Ishikawa (cell line): ENCODE results near the gene AFG3L2.

ENCODE experiments used
- CREB1 ChIP-seq: IDR thresholded peaks from 2 replicates; pipeline ENCODE4 v1.6.1; 2012; ENCODE audit warnings: low read depth
- EP300 ChIP-seq: IDR thresholded peaks from 2 replicates; pipeline ENCODE4 v1.6.1; 2012; ENCODE audit warnings: borderline replicate concordance
- FOXM1 ChIP-seq: IDR thresholded peaks from 2 replicates; pipeline ENCODE4 v1.6.1; 2012; ENCODE audit warnings: low read depth, borderline replicate concordance
- MAX ChIP-seq: IDR thresholded peaks from 2 replicates; pipeline ENCODE4 v1.6.1; 2012
- NFIC ChIP-seq: IDR thresholded peaks from 2 replicates; pipeline ENCODE4 v1.6.1; 2012
- TAF1 ChIP-seq: IDR thresholded peaks from 2 replicates; pipeline ENCODE4 v1.6.1; 2012; ENCODE audit warnings: low read depth, mild to moderate bottlenecking
- TCF12 ChIP-seq: IDR thresholded peaks from 2 replicates; pipeline ENCODE4 v1.6.1; 2012; ENCODE audit warnings: low read depth
- TEAD4 ChIP-seq: IDR thresholded peaks from 2 replicates; pipeline ENCODE4 v1.6.1; 2012

- TF ChIP-seq MAX = no peak
- TF ChIP-seq NFIC = no peak
- no peak for TF ChIP-seq TEAD4
- no peak for TF ChIP-seq TAF1
- TF ChIP-seq TCF12 = no peak
- no peak for TF ChIP-seq EP300
- no peak for TF ChIP-seq FOXM1
- no peak for TF ChIP-seq CREB1
Measured at GRCh38 chr18:12291690-12292089, 85.3 kb downstream of the AFG3L2 start.
